GM13976 (cell line): Measurements from ENCODE around the gene IGSF8.

Source experiments
- DNase-seq: peaks from one replicate; pipeline ENCODE4 v3.0.0; 2012; ENCODE audit warnings: low spot score
- in situ Hi-C: fragments of 300-500 bp; cut with MboI; formaldehyde crosslinking; loops from one replicate; pipeline ENCODE4 v1.12.0; 2022; ENCODE audit warnings: low sequenced_read_pairs, mixed read lengths, inconsistent platforms; ENCODE audit not compliant: unreplicated experiment
- TF ChIP-seq, protein P1 (sequence below): IDR thresholded peaks from 2 replicates; pipeline ENCODE4 v1.5.1; 2012; ENCODE audit warnings: borderline replicate concordance, mild to moderate bottlenecking; ENCODE audit not compliant: insufficient read depth; ENCODE audit errors: extremely low read depth, missing control alignments, control extremely low read depth

Gene IGSF8

DNA sequence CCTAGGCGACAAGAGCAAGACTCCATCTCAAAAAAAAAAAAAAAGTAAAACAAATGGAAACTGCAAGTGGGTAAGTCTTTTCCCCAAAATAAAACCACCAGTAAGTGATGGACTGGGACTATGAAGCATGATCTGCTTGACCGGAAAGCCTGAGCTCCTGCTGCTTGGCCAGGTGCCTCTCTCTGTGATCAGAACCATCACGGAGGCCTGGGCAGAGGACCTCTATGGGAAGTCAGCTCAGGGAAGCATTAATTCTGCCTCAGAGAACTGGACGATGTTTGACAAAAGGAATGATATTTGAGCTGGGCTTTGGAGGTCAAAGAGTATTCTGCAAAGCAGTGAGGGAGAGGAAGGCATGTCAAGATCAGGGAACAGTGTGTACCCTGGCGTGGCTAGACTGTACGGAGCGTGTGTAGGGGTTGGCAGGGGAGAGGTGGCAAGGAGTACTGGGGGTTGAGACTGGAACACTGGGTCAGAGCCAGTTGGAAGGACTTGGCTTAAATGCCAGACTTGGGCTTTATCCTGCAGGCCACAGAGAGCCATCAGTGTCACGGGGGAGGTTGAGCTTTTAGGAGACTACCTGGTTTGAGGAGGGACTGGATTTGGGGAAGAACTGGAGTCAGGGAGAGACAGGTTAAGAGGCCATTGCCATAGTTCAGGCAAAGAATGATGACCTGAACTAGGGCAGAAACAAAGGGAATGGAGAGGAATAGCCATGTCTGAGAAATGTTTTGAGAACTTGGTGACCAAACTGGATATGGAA, 33.6 kb upstream of the IGSF8 start:
- in situ Hi-C loops, result no loop called here
- TF ChIP-seq, protein P1, sequence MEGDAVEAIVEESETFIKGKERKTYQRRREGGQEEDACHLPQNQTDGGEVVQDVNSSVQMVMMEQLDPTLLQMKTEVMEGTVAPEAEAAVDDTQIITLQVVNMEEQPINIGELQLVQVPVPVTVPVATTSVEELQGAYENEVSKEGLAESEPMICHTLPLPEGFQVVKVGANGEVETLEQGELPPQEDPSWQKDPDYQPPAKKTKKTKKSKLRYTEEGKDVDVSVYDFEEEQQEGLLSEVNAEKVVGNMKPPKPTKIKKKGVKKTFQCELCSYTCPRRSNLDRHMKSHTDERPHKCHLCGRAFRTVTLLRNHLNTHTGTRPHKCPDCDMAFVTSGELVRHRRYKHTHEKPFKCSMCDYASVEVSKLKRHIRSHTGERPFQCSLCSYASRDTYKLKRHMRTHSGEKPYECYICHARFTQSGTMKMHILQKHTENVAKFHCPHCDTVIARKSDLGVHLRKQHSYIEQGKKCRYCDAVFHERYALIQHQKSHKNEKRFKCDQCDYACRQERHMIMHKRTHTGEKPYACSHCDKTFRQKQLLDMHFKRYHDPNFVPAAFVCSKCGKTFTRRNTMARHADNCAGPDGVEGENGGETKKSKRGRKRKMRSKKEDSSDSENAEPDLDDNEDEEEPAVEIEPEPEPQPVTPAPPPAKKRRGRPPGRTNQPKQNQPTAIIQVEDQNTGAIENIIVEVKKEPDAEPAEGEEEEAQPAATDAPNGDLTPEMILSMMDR, result no peak
- no peak for DNase-seq

DNA sequence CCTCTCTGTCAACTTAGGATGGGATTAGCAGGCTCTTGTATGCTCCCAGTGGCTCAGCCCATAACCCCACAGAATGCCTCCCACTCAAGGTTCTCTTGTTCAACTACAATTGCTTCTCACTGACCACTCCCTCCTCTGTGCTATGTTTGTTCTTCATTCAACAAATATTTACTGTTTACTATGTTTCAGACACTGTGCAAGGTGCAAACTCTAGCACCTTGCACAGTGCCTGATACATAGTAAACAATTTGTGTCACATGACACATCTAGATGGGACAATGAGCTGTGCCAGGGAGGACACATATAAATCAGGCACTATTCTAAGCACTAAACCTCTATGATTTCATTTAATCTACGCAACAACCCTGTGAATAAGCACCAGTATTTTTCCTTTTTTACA, 32.5 kb upstream of the IGSF8 start:
- TF ChIP-seq, protein P1, result no peak
- no peak for DNase-seq
- in situ Hi-C loops, result no loop called here

DNA sequence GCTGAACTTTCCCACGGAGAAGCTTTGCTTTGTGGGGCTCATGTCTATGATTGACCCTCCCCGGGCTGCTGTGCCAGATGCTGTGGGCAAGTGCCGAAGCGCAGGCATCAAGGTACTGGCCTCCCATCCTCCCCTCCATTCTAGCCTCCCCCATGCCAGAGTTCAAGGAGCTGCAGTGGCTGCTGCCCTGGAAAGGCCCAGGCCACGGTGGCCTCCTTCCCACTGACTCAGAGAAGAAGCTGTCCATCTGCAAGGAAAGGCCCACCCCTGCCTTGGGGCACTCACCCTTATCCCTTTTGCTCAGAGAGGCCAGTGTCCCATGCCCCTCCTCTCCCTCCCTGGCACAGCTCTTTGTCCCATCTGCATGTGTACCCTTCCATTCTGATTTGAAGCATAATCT, 32.1 kb upstream of the IGSF8 start:
- DNase-seq, result no peak
- TF ChIP-seq, protein P1, result no peak
- in situ Hi-C loops, result no loop called here

DNA sequence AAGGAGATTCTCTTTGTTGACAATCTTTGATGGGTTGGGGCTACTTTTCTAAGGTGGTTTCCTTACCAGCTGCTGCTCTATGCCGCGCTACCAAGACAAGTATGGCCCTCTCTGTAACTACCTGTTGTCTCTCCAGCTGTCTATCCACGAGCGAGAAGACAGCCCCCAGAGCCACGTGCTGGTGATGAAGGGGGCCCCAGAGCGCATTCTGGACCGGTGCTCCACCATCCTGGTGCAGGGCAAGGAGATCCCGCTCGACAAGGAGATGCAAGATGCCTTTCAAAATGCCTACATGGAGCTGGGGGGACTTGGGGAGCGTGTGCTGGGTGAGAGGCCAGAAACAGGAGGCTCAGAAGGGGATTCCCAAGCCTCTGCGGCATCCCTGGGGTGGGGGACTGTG, 31.5 kb upstream of the IGSF8 start:
- no peak for DNase-seq
- TF ChIP-seq, protein P1, result no peak
- in situ Hi-C loops, result no loop called here

DNA sequence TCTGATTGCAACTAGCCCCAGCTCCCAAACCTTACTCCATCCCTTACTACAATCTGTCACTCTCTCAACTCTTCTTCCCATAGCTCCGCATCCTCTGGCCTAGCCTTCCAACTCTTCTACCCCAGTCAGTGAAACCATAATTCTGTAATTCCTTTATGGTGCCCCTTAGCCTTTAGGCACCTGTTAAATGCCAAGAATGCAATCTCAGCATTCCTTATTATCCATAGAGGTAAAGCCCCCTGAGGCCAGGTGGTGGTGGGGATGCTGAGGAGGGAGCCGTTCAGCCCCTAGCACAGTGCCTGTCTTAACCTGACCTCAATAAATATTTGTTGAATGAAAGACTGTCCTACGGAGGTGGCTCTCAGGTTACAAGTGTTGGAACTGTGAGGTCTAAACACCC, 31.1 kb upstream of the IGSF8 start:
- no peak for DNase-seq
- in situ Hi-C loops, result no loop called here
- TF ChIP-seq, protein P1, result no peak

DNA sequence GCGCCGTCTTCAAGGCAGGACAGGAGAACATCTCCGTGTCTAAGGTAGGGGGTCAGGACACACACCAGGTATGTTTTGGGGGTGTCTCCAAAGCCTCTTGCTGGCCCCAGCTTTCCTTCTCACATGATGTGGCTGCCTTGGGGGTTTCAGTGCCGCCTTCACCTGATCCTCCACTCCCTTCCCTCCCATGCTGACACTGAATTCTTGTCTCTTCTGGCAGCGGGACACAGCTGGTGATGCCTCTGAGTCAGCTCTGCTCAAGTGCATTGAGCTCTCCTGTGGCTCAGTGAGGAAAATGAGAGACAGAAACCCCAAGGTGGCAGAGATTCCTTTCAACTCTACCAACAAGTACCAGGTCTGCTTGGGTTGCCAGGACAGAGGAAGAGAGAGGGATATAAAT, 30.6 kb upstream of the IGSF8 start:
- TF ChIP-seq, protein P1, result no peak
- no peak for DNase-seq
- in situ Hi-C loops, result no loop called here
